ENCODE results near the gene PARD3B. TPM values are rescaled to one million over a fixed set of nuclear protein-coding genes. Genes with fewer than 3 reads are reported as not detected.

The PARD3B gene
- total RNA-seq, 4 donors from 2014 or later: 6.5 to 17.3 (median 12.7) TPM

DNA sequence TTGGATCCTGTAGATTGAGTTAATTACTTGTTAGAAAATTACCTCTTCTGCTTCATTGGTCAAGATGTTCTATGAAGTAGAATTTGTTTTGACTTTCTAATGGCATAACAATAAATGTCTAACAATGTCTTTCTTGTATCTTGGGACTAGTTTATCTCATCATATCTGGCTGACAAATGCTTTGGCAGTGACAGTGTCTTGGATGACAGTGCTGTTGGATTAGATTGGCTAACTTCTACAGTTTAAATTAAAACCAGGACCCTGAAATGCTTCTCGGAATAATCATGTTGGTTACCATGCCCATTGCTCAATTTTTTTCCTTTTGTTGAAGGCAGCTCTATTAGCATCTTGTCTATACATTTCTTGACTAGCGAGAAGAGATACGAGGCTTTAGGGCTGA, 176.9 kb downstream of the PARD3B start:
- TF ChIP-seq, protein P1, sequence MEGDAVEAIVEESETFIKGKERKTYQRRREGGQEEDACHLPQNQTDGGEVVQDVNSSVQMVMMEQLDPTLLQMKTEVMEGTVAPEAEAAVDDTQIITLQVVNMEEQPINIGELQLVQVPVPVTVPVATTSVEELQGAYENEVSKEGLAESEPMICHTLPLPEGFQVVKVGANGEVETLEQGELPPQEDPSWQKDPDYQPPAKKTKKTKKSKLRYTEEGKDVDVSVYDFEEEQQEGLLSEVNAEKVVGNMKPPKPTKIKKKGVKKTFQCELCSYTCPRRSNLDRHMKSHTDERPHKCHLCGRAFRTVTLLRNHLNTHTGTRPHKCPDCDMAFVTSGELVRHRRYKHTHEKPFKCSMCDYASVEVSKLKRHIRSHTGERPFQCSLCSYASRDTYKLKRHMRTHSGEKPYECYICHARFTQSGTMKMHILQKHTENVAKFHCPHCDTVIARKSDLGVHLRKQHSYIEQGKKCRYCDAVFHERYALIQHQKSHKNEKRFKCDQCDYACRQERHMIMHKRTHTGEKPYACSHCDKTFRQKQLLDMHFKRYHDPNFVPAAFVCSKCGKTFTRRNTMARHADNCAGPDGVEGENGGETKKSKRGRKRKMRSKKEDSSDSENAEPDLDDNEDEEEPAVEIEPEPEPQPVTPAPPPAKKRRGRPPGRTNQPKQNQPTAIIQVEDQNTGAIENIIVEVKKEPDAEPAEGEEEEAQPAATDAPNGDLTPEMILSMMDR (IDR thresholded peaks at IDR 0.05): no peak
- no peak for TF ChIP-seq POLR2A (IDR thresholded peaks at IDR 0.05)
- 66 to 69% methylated on average over 3 of the region's 3 CpGs for WGBS, 2 donors
- peak in 1 of 2 donors; percentile 33 for DNase-seq (ENCODE audit: low spot score in 2 of 2)
- intact Hi-C loops (cut with DNase I; ENCODE audit: low total_unique reads): no loop called here
- H3K4me3 ChIP-seq (ENCODE audit: low read depth, poor library complexity, severe bottlenecking): no peak overlapping the region

DNA sequence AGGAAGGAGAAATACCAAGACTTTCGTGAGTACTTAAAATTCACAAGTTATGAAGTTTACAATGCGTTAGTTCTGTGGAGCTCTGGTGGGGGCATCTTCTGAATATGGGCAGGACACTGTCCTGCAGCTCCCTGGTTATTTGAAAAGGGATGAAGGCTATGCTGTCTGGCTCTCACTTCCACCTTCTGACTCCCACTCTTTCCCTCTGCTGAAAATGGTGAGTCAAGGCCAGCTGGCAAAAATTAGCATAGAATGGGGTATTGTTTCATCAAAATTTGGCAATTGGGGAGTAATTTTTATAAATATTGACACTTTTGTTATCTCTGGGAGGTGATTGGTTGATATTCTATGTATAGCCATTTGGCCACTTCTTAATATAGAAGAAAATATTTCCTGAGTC, 177.4 kb downstream of the PARD3B start:
- intact Hi-C loops (cut with DNase I; ENCODE audit: low total_unique reads): no loop called here
- DNase-seq (ENCODE audit: low spot score in 2 of 2): no peak
- 73 to 75% methylated on average over 2 of the region's 2 CpGs for WGBS, 2 donors
- TF ChIP-seq, protein P1 (IDR thresholded peaks at IDR 0.05): no peak
- TF ChIP-seq POLR2A (IDR thresholded peaks at IDR 0.05): no peak
- H3K4me3 ChIP-seq (ENCODE audit: low read depth, poor library complexity, severe bottlenecking): no peak overlapping the region

DNA sequence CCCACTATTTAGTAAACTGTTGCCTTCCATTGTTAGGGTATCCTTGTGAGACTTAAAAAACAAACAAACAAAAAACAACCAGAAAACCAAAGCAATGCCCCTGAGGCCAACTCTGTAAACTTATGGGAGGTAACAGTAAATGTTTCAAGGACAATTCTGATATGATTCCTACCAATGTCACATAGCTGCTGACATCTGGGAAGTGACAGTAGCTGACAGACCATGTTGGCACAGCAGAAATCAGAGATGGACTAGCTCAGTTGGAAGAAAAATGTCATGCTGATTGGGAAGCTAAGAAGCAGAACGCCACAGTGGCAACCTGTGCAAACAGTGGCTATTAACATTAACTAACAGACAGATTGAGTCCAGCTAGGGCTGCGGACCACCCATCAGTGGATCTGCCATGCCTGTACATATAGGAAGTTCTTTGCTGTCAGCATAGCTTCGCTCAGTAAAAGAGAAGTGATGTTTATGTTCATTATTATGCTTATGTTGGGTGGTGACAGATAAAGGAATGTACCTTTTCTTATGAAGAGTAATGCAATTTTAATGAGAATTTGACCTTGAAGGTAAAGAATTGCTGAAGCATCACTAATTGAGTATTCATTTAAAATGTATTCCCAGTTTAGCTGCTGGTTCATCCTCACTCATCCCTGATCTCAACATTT, 180.6 kb downstream of the PARD3B start:
- 89 to 99% methylated on average over 3 of the region's 3 CpGs for WGBS, 2 donors
- TF ChIP-seq, protein P1 (IDR thresholded peaks at IDR 0.05): no peak
- TF ChIP-seq POLR2A (IDR thresholded peaks at IDR 0.05): no peak
- no peak overlapping the region for H3K4me3 ChIP-seq (ENCODE audit: low read depth, poor library complexity, severe bottlenecking)
- DNase-seq (ENCODE audit: low spot score in 2 of 2): no peak
- intact Hi-C loops (cut with DNase I; ENCODE audit: low total_unique reads): no loop called here

GRCh38 chr2:204726831-204727230, 181.6 kb downstream of the PARD3B start:
- H3K4me3 ChIP-seq (ENCODE audit: low read depth, poor library complexity, severe bottlenecking): no peak overlapping the region
- TF ChIP-seq, protein P1 (IDR thresholded peaks at IDR 0.05): no peak
- no peak for TF ChIP-seq POLR2A (IDR thresholded peaks at IDR 0.05)
- 89 to 97% methylated on average over 3 of the region's 3 CpGs for WGBS, 2 donors
- intact Hi-C loops (cut with DNase I; ENCODE audit: low total_unique reads): no loop called here
- no peak for DNase-seq (ENCODE audit: low spot score in 2 of 2)

DNA sequence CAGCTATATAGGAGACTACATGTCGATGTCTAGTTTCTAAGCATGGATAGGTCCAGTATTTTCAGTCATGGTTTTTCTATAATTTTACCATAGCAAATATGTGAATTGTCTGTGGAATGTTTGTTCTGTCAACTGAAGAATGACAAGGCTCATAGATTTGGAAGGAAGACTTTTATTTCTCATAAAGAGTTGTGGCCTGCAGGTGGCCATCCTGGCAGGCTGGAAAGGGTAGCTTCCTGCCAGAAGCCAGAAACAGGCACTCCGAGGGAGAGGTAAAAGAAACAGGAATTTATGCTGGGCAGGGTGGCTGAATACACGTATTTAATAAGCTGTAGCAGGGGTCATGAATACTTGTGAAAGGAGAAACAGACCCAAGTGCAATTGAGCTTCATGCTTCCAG, 182.1 kb downstream of the PARD3B start:
- DNase-seq (ENCODE audit: low spot score in 2 of 2): no peak
- no peak overlapping the region for H3K4me3 ChIP-seq (ENCODE audit: low read depth, poor library complexity, severe bottlenecking)
- intact Hi-C loops (cut with DNase I; ENCODE audit: low total_unique reads): no loop called here
- no peak for TF ChIP-seq POLR2A (IDR thresholded peaks at IDR 0.05)
- TF ChIP-seq, protein P1 (IDR thresholded peaks at IDR 0.05): no peak
- 81 to 91% methylated on average over 3 of the region's 3 CpGs for WGBS, 2 donors

DNA sequence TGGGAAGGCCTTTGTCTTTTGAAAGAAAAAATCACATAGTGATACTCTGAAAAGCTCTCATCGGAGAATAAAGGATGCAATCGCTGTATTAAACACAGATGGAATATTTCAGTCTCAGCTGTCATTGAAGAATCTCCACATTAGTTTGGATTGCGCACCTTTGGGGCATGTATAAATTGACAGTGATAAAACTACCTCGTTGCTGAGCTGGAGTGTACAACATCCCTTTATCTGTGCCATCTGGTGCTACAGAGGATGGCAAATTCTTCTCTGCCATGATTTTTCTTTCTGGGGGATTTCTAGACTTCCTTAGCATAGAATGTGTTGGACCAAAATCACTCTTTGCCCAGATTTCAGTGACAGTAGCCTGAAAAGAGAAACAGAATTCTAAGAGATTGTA, 185.3 kb downstream of the PARD3B start:
- DNase-seq (ENCODE audit: low spot score in 2 of 2): no peak
- WGBS, 2 donors: 71 to 77% methylated on average over 4 of the region's 4 CpGs
- no peak for TF ChIP-seq POLR2A (IDR thresholded peaks at IDR 0.05)
- TF ChIP-seq, protein P1 (IDR thresholded peaks at IDR 0.05): no peak
- intact Hi-C loops (cut with DNase I; ENCODE audit: low total_unique reads): no loop called here
- no peak overlapping the region for H3K4me3 ChIP-seq (ENCODE audit: low read depth, poor library complexity, severe bottlenecking)

Measured in lower leg skin (tissue), 4 donors.